ENCODE data around the gene UCHL5.
"Not testable (repeated sequence)": the region's sequence is repeated elsewhere in the genome, so short reads cannot be mapped to it uniquely, and the experiment has no call there.

Gene UCHL5

GRCh38 chr1:193009501-193009900 is 49.7 kb downstream of the UCHL5 start:
- DNase-seq: no peak

- no peak for DNase-seq
Observed at GRCh38 chr1:193005785-193006184, 53.4 kb downstream of the UCHL5 start.

GRCh38 chr1:192998536-192998935 is 60.6 kb downstream of the UCHL5 start:
- DNase-seq: no peak

- no peak for DNase-seq
Observed at GRCh38 chr1:192994141-192994540, 65.0 kb downstream of the UCHL5 start.

- DNase-seq: no peak
Observed at GRCh38 chr1:192993426-192994085, 65.6 kb downstream of the UCHL5 start.

- not testable (repeated sequence) for DNase-seq
Observed at GRCh38 chr1:192986748-192987334, 72.3 kb downstream of the UCHL5 start.

GRCh38 chr1:192986110-192986747 is 72.9 kb downstream of the UCHL5 start:
- no peak for DNase-seq

GRCh38 chr1:192984080-192984479 is 75.1 kb downstream of the UCHL5 start:
- no peak for DNase-seq

- DNase-seq: no peak
Observed at GRCh38 chr1:192983349-192983980, 75.7 kb downstream of the UCHL5 start.

GRCh38 chr1:192980856-192981255 is 78.3 kb downstream of the UCHL5 start:
- no peak for DNase-seq

GRCh38 chr1:192980334-192980733 is 78.8 kb downstream of the UCHL5 start:
- DNase-seq: not testable (repeated sequence)

- DNase-seq: no peak
Observed at GRCh38 chr1:192979542-192979941, 79.6 kb downstream of the UCHL5 start.

GRCh38 chr1:192978195-192978710 is 80.9 kb downstream of the UCHL5 start:
- DNase-seq: no peak

- DNase-seq: no peak
Observed at GRCh38 chr1:192977089-192977706, 82.0 kb downstream of the UCHL5 start.

- DNase-seq: no peak
Observed at GRCh38 chr1:192976576-192976975, 82.6 kb downstream of the UCHL5 start.

- no peak for DNase-seq
Observed at GRCh38 chr1:192974701-192975100, 84.5 kb downstream of the UCHL5 start.

- DNase-seq: no peak
Observed at GRCh38 chr1:192973988-192974387, 85.2 kb downstream of the UCHL5 start.

- no peak for DNase-seq
Observed at GRCh38 chr1:192973202-192973601, 86.0 kb downstream of the UCHL5 start.

GRCh38 chr1:192969091-192969490 is 90.1 kb downstream of the UCHL5 start:
- DNase-seq: no peak

- DNase-seq: no peak
Observed at GRCh38 chr1:192968323-192968722, 90.8 kb downstream of the UCHL5 start.

- no peak for DNase-seq
Observed at GRCh38 chr1:192967901-192968300, 91.3 kb downstream of the UCHL5 start.

- no peak for DNase-seq
Observed at GRCh38 chr1:192967211-192967877, 91.8 kb downstream of the UCHL5 start.

GRCh38 chr1:192966073-192966472 is 93.1 kb downstream of the UCHL5 start:
- DNase-seq: no peak
